Transverse colon (tissue), 4 donors: ENCODE data around the gene DZANK1.

Experiments used
- POLR2A ChIP-seq: fragments of 450-650 bp; IDR thresholded peaks from one replicate; pipeline ENCODE4 v1.6.1; 2016; ENCODE audit warnings: antibody characterized with exemption, mild to moderate bottlenecking, moderate library complexity
- POLR2AphosphoS5 ChIP-seq, 3 donors: sonication (generic); formaldehyde crosslinking; IDR thresholded peaks; one replicate each; pipeline ENCODE4 v1.6.1; 2016; ENCODE audit warnings: antibody characterized with exemption in 3 of 3
- TF ChIP-seq, protein P1 (sequence below), 5 experiments: fragments of 200-600 bp in 3 of 5; fragments of 450-650 bp in 2 of 5; sonication (generic) in 3 of 5; IDR thresholded peaks; 1 replicate in 2 of 5; 2 replicates in 3 of 5; pipeline ENCODE4 v1.5.1; 2016 to 2017; ENCODE audit warnings: antibody characterized with exemption in 5 of 5, inconsistent platforms in 3 of 5, mild to moderate bottlenecking in 2 of 5, moderate library complexity in 1 of 5

DNA sequence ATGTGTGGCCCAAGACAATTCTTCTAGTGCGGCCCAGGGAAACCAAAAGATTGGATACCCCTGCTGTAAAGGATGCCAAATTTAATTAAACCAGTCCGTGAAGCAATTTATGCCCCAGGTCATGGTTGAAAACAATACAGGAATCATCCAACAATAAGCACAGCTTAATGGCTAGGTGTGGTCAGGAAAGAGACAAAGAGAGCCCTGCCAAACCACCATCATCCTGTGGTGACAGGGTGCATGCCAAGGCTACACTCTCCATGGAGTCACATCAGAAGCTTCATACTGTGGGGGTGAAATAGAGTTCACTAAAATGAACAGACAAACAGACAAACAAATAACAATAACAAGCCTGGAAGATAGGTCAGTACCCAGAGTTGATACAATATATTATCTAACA, 62.7 kb downstream of the DZANK1 start:
- TF ChIP-seq, protein P1, sequence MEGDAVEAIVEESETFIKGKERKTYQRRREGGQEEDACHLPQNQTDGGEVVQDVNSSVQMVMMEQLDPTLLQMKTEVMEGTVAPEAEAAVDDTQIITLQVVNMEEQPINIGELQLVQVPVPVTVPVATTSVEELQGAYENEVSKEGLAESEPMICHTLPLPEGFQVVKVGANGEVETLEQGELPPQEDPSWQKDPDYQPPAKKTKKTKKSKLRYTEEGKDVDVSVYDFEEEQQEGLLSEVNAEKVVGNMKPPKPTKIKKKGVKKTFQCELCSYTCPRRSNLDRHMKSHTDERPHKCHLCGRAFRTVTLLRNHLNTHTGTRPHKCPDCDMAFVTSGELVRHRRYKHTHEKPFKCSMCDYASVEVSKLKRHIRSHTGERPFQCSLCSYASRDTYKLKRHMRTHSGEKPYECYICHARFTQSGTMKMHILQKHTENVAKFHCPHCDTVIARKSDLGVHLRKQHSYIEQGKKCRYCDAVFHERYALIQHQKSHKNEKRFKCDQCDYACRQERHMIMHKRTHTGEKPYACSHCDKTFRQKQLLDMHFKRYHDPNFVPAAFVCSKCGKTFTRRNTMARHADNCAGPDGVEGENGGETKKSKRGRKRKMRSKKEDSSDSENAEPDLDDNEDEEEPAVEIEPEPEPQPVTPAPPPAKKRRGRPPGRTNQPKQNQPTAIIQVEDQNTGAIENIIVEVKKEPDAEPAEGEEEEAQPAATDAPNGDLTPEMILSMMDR (IDR thresholded peaks at IDR 0.05): no peak
- no peak for TF ChIP-seq POLR2AphosphoS5 (IDR thresholded peaks at IDR 0.05)
- TF ChIP-seq POLR2A: no peak
